HepG2 (cell line): ENCODE data around the gene SERINC2. TPM values are rescaled to one million over a fixed set of nuclear protein-coding genes. Genes with fewer than 3 reads are reported as not detected.

Experiments used
- AKAP8 ChIP-seq: sonication (generic); formaldehyde crosslinking; IDR thresholded peaks from 2 replicates; pipeline ENCODE4 v1.5.1; 2020; ENCODE audit warnings: mild to moderate bottlenecking, missing genetic modification reagents
- HDAC1 ChIP-seq: sonication (generic); formaldehyde crosslinking; IDR thresholded peaks from 2 replicates; pipeline ENCODE4 v1.5.1; 2020; ENCODE audit warnings: mild to moderate bottlenecking, missing genetic modification reagents
- NFKB2 ChIP-seq: sonication (generic); formaldehyde crosslinking; IDR thresholded peaks from 2 replicates; pipeline ENCODE4 v1.4.0; 2020; ENCODE audit warnings: missing genetic modification reagents, borderline replicate concordance
- PAX8 ChIP-seq: sonication (generic); formaldehyde crosslinking; IDR thresholded peaks from 2 replicates; pipeline ENCODE4 v1.8.0; 2022; ENCODE audit warnings: mild to moderate bottlenecking, missing genetic modification reagents, borderline replicate concordance
- PTBP1 ChIP-seq: fragments of 200-400 bp; formaldehyde crosslinking; IDR thresholded peaks from 2 replicates; pipeline ENCODE4 v1.6.1; 2018; ENCODE audit warnings: low read length, low read depth; ENCODE audit not compliant: poor library complexity, severe bottlenecking
- TGIF2 ChIP-seq: IDR thresholded peaks from 2 replicates; pipeline ENCODE4 v1.6.1; 2016; ENCODE audit warnings: control low read depth, missing compliant biosample characterization
- ZFAT ChIP-seq: sonication (generic); formaldehyde crosslinking; conservative IDR thresholded peaks from 2 replicates; pipeline ENCODE4 v1.8.1; 2023; ENCODE audit warnings: missing genetic modification reagents, inconsistent platforms
- ZFYVE20 ChIP-seq: sonication (generic); formaldehyde crosslinking; IDR thresholded peaks from 2 replicates; pipeline ENCODE4 v1.8.0; 2023; ENCODE audit warnings: low read depth, mild to moderate bottlenecking, moderate library complexity, missing genetic modification reagents, borderline replicate concordance
- ZKSCAN8 ChIP-seq: IDR thresholded peaks from 2 replicates; pipeline ENCODE4 v1.6.1; 2016; ENCODE audit warnings: borderline replicate concordance, missing genetic modification reagents, missing compliant biosample characterization
- ZNF326 ChIP-seq: sonication (generic); formaldehyde crosslinking; IDR thresholded peaks from 2 replicates; pipeline ENCODE4 v1.4.0; 2020; ENCODE audit warnings: missing genetic modification reagents, borderline replicate concordance
- ZNF446 ChIP-seq: sonication (generic); formaldehyde crosslinking; IDR thresholded peaks from 2 replicates; pipeline ENCODE4 v1.5.0; 2020; ENCODE audit warnings: mild to moderate bottlenecking, missing genetic modification reagents
- ZNF562 ChIP-seq: sonication (generic); formaldehyde crosslinking; IDR thresholded peaks from 2 replicates; pipeline ENCODE4 v1.8.0; 2022; ENCODE audit warnings: missing genetic modification reagents, borderline replicate concordance
- ZNF816 ChIP-seq: sonication (generic); formaldehyde crosslinking; IDR thresholded peaks from 2 replicates; pipeline ENCODE4 v1.8.0; 2022; ENCODE audit warnings: missing genetic modification reagents, mild to moderate bottlenecking, borderline replicate concordance
- polyA plus RNA-seq, 8 experiments: library from polyadenylated mRNA; depleted of rRNA in 3 of 8; stranded (reverse) in 7 of 8; unstranded in 1 of 8; fragments of >200 nt; fragmentation: Illumina TruSeq in 4 of 8; extraction: Trizol in 4 of 8; gene quantifications; 2 replicates each; pipeline versions ENCODE4 v1.2.1 to v1.2.3, GENCODE V29; 2011 to 2016; ENCODE audit warnings: low read depth in 4 of 8, missing spikeins in 1 of 8, mixed read lengths in 1 of 8; ENCODE audit not compliant: insufficient read depth in 1 of 8
- total RNA-seq, 5 experiments: library from RNA; depleted of rRNA; stranded (reverse); fragments of >200 nt; fragmentation: Illumina TruSeq; extraction: Trizol; gene quantifications; 2 replicates each; pipeline ENCODE4 v1.2.3, GENCODE V29; 2016; ENCODE audit warnings: low read depth in 1 of 5
- TF ChIP-seq, protein P1 (sequence below): sonication (generic); formaldehyde crosslinking; IDR thresholded peaks from 2 replicates; pipeline ENCODE4 v1.5.0; 2020; ENCODE audit warnings: mild to moderate bottlenecking, missing genetic modification reagents
- TF ChIP-seq, protein P2 (sequence below): sonication (generic); formaldehyde crosslinking; IDR thresholded peaks from 2 replicates; pipeline ENCODE4 v1.4.0; 2020; ENCODE audit warnings: missing genetic modification reagents
- TF ChIP-seq, protein P3 (sequence below): sonication (generic); formaldehyde crosslinking; IDR thresholded peaks from 2 replicates; pipeline ENCODE4 v1.4.0; 2020; ENCODE audit warnings: missing genetic modification reagents; ENCODE audit errors: not compliant biosample characterization
- TF ChIP-seq, protein P4 (sequence below): sonication (generic); formaldehyde crosslinking; IDR thresholded peaks from 2 replicates; pipeline ENCODE4 v1.8.1; 2022; ENCODE audit warnings: low read depth, mild to moderate bottlenecking, missing genetic modification reagents
- TF ChIP-seq, protein P5 (sequence below): sonication (generic); formaldehyde crosslinking; IDR thresholded peaks from 2 replicates; pipeline ENCODE4 v1.5.0; 2020; ENCODE audit warnings: mild to moderate bottlenecking, low read depth, missing genetic modification reagents, borderline replicate concordance

The SERINC2 gene
- total and polyA plus RNA-seq, 2 of the 13 experiments (the other 11 are each of a cell fraction or from before 2014, with no cell fraction given), result 4.8 to 126 TPM

DNA sequence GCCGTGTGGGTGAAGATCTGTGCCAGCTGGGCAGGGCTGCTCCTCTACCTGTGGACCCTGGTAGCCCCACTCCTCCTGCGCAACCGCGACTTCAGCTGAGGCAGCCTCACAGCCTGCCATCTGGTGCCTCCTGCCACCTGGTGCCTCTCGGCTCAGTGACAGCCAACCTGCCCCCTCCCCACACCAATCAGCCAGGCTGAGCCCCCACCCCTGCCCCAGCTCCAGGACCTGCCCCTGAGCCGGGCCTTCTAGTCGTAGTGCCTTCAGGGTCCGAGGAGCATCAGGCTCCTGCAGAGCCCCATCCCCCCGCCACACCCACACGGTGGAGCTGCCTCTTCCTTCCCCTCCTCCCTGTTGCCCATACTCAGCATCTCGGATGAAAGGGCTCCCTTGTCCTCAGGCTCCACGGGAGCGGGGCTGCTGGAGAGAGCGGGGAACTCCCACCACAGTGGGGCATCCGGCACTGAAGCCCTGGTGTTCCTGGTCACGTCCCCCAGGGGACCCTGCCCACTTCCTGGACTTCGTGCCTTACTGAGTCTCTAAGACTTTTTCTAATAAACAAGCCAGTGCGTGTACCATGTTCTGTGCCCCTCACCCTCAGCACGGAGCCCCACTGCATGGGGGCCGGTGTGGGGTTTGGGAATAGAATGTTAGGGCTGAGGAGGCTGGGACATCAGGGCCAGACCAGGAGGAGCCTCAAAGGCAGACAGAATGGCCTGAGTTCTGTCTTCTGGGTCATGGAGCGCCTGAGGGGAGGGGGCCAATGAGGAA, 21.3 kb downstream of the SERINC2 start (continued):
- TF ChIP-seq PAX8 (CRISPR knock-in tag) (no peak), ZNF562 (CRISPR knock-in tag) (no peak), AKAP8 (0 out of 2 replicates have a peak, but pooled peaks have one; percentile 48), ZKSCAN8 (CRISPR knock-in tag) (no peak), ZFAT (CRISPR knock-in tag) (no peak), TGIF2 (no peak), ZNF446 (CRISPR knock-in tag) (no peak), ZNF326 (CRISPR knock-in tag) (no peak), ZFYVE20 (CRISPR knock-in tag) (no peak), ZNF816 (CRISPR knock-in tag) (peak; percentile 94; the same call in 1 of the 2 replicates), HDAC1 (peak; percentile 98), NFKB2 (no peak), PTBP1 (no peak)
- TF ChIP-seq, protein P1, sequence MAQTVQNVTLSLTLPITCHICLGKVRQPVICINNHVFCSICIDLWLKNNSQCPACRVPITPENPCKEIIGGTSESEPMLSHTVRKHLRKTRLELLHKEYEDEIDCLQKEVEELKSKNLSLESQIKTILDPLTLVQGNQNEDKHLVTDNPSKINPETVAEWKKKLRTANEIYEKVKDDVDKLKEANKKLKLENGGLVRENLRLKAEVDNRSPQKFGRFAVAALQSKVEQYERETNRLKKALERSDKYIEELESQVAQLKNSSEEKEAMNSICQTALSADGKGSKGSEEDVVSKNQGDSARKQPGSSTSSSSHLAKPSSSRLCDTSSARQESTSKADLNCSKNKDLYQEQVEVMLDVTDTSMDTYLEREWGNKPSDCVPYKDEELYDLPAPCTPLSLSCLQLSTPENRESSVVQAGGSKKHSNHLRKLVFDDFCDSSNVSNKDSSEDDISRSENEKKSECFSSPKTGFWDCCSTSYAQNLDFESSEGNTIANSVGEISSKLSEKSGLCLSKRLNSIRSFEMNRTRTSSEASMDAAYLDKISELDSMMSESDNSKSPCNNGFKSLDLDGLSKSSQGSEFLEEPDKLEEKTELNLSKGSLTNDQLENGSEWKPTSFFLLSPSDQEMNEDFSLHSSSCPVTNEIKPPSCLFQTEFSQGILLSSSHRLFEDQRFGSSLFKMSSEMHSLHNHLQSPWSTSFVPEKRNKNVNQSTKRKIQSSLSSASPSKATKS (CRISPR knock-in tag), result no peak
- TF ChIP-seq, protein P2, sequence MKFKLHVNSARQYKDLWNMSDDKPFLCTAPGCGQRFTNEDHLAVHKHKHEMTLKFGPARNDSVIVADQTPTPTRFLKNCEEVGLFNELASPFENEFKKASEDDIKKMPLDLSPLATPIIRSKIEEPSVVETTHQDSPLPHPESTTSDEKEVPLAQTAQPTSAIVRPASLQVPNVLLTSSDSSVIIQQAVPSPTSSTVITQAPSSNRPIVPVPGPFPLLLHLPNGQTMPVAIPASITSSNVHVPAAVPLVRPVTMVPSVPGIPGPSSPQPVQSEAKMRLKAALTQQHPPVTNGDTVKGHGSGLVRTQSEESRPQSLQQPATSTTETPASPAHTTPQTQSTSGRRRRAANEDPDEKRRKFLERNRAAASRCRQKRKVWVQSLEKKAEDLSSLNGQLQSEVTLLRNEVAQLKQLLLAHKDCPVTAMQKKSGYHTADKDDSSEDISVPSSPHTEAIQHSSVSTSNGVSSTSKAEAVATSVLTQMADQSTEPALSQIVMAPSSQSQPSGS (CRISPR knock-in tag), result no peak
- TF ChIP-seq, protein P3, sequence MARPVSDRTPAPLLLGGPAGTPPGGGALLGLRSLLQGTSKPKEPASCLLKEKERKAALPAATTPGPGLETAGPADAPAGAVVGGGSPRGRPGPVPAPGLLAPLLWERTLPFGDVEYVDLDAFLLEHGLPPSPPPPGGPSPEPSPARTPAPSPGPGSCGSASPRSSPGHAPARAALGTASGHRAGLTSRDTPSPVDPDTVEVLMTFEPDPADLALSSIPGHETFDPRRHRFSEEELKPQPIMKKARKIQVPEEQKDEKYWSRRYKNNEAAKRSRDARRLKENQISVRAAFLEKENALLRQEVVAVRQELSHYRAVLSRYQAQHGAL, result no peak
- TF ChIP-seq, protein P4, sequence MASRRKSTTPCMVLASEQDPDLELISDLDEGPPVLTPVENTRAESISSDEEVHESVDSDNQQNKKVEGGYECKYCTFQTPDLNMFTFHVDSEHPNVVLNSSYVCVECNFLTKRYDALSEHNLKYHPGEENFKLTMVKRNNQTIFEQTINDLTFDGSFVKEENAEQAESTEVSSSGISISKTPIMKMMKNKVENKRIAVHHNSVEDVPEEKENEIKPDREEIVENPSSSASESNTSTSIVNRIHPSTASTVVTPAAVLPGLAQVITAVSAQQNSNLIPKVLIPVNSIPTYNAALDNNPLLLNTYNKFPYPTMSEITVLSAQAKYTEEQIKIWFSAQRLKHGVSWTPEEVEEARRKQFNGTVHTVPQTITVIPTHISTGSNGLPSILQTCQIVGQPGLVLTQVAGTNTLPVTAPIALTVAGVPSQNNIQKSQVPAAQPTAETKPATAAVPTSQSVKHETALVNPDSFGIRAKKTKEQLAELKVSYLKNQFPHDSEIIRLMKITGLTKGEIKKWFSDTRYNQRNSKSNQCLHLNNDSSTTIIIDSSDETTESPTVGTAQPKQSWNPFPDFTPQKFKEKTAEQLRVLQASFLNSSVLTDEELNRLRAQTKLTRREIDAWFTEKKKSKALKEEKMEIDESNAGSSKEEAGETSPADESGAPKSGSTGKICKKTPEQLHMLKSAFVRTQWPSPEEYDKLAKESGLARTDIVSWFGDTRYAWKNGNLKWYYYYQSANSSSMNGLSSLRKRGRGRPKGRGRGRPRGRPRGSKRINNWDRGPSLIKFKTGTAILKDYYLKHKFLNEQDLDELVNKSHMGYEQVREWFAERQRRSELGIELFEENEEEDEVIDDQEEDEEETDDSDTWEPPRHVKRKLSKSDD (CRISPR knock-in tag), result no peak
- TF ChIP-seq, protein P5, sequence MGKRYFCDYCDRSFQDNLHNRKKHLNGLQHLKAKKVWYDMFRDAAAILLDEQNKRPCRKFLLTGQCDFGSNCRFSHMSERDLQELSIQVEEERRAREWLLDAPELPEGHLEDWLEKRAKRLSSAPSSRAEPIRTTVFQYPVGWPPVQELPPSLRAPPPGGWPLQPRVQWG (CRISPR knock-in tag), result no peak
